Motor neuron (in vitro differentiated cells): ENCODE data around the gene BMERB1. TPM values are rescaled to one million over a fixed set of nuclear protein-coding genes. Genes with fewer than 3 reads are reported as not detected.
"Not testable (repeated sequence)": the region's sequence is repeated elsewhere in the genome, so short reads cannot be mapped to it uniquely, and the experiment has no call there.

Experiments used
- ATAC-seq, 8 experiments: fragments of 200-7000 bp; cut with Tn5 transposase; replicated peaks in 6 of 8; 2 replicates each; pipeline ENCODE4 v1.8.0; 2021; ENCODE audit warnings: mild to moderate bottlenecking in 8 of 8, moderate library complexity in 8 of 8
- H3K27ac ChIP-seq, 2 donors: fragments of 250-450 bp; sonication (Bioruptor Pico); 2 replicates each; pipeline ENCODE4 v1.9.0; 2021; ENCODE audit warnings: antibody characterized with exemption in 2 of 2, mild to moderate bottlenecking in 2 of 2, moderate library complexity in 1 of 2
- H3K4me1 ChIP-seq, 2 donors: fragments of 250-450 bp; sonication (Bioruptor Pico); replicated peaks in 1 of 2; 2 replicates each; pipeline ENCODE4 v1.6.1; 2021; ENCODE audit warnings: antibody characterized with exemption in 2 of 2, mild to moderate bottlenecking in 2 of 2, moderate library complexity in 1 of 2
- H3K4me3 ChIP-seq, 5 donors: fragments of 250-450 bp; sonication (Bioruptor Pico); 2 replicates each; pipeline ENCODE4 v1.9.0; 2021; ENCODE audit warnings: antibody characterized with exemption in 5 of 5, mild to moderate bottlenecking in 5 of 5, moderate library complexity in 4 of 5
- WGBS, 10 experiments: fragments of 450-650 bp; shearing (Covaris generic); methylation state at CpG; one replicate each; pipeline ENCODE4 v1.0.0; 2022; 5-methylcytosine and 5-hydroxymethylcytosine counted together
- in situ Hi-C, 9 experiments: fragments of 400-800 bp; cut with MboI; loops; one replicate each; pipeline ENCODE4 v1.15.0; 2021; ENCODE audit warnings: low sequenced_read_pairs in 9 of 9, low pct_unique_long_range_greater_than_20kb in 2 of 9; ENCODE audit not compliant: unreplicated experiment in 9 of 9
- total RNA-seq, 8 experiments: library from RNA; unstranded; fragments of 300-600 nt; gene quantifications; 2 replicates each; pipeline versions ENCODE4 v1.2.3 to v1.2.4, GENCODE V29; 2022

The BMERB1 gene
- total RNA-seq, 8 experiments from 2014 or later, result 11.3 to 125 (median 56.1) TPM

GRCh38 chr16:15452246-15452855 is 18.0 kb downstream of the BMERB1 start:
- ATAC-seq, result no peak

DNA sequence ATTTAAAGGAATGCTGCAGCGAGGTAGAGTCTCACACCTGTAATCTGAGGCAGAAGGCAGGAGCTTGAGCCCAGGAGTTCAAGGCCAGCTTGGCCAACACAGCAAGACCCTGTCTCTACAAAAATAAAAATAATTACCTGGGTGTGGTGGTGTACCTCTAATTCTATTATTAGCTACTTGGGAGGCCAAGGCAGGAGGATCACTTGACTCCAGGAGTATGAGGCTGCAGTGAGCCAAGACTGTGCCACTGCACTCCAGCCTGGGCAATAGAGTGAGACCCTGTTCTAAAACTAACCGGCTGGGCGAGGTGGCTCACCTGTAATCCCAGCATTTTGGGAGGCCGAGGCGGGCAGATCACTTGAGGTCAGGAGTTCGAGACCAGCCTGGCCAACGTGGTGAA is 18.9 kb downstream of the BMERB1 start:
- in situ Hi-C loops, H3K4me1 ChIP-seq, ATAC-seq, H3K27ac ChIP-seq, H3K4me3 ChIP-seq: not testable (repeated sequence)
- WGBS, 10 experiments, result 50 to 100% (median 80%) methylated on average over 1 to 5 of the region's 7 CpGs; no CpG with 5 or more reads in 5 of the 10 experiments

More at GRCh38 chr16:15452246-15452855, 18.0 kb downstream of the BMERB1 start:
- no peaks in the 10 kb centered on the region for H3K4me1 ChIP-seq
- in situ Hi-C loops, result no loop called here
- 14 to 90% (median 73%) methylated on average over 1 to 7 of the region's 8 CpGs; no CpG with 5 or more reads in 1 of the 10 experiments for WGBS, 10 experiments
- H3K27ac ChIP-seq, result no peak overlapping the region
- no peak overlapping the region for H3K4me3 ChIP-seq

GRCh38 chr16:15454933-15455332 is 20.5 kb downstream of the BMERB1 start:
- ATAC-seq, H3K27ac ChIP-seq, H3K4me3 ChIP-seq, H3K4me1 ChIP-seq, in situ Hi-C loops: not testable (repeated sequence)
- WGBS, 10 experiments, result 86 to 100% (median 96%) methylated on average over 1 to 10 of the region's 11 CpGs; no CpG with 5 or more reads in 2 of the 10 experiments

DNA sequence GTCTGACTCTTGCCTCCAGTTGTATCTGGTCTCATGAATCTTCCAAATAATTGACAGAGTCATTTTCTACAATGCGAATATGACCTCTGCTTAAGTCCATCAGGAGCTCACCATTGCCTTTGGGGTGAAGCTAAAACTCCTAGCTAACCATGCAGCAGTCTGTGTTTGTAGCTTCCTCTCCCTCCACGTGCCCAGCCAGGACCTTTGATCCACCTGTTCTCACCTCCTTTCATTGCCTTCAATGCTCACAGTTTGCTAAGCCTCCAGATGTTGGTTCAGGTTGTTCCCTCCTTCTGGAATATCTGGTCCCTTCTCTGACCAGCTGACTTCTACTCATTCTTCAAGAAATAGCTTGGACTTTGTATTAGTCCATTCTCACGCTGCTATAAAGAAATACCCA is 23.0 kb downstream of the BMERB1 start:
- in situ Hi-C loops, result no loop called here
- 67 to 100% (median 97%) methylated on average over 1 to 3 of the region's 3 CpGs; no CpG with 5 or more reads in 2 of the 10 experiments for WGBS, 10 experiments
- Histone ChIP-seq H3K4me1 (no peaks in the 10 kb centered on the region), H3K27ac (no peak overlapping the region), H3K4me3 (no peak overlapping the region)
- no peak for ATAC-seq

DNA sequence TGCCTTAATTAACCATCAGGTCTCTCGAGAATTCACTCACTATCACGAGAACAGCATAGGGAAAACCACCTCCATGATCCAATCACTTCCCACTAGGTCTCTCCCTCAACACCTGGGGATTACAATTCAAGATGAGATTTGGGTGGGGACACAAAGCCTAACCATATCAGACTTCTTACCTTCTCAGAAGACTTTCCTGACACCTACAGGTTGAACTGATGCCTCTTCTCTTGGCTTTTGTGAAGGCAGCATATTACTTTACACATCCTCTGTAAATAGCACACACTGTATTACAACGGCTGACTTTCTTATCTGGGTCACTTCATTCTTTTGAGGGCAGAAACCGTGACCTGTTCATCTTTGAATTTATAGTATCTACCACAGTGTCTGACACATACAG is 23.6 kb downstream of the BMERB1 start:
- no peaks in the 10 kb centered on the region for H3K4me1 ChIP-seq
- no peak for ATAC-seq
- WGBS, 10 experiments, result 43 to 100% (median 67%) methylated on average over 2 to 4 of the region's 4 CpGs
- no peak overlapping the region for H3K27ac ChIP-seq
- in situ Hi-C loops, result no loop called here
- no peak overlapping the region for H3K4me3 ChIP-seq

DNA sequence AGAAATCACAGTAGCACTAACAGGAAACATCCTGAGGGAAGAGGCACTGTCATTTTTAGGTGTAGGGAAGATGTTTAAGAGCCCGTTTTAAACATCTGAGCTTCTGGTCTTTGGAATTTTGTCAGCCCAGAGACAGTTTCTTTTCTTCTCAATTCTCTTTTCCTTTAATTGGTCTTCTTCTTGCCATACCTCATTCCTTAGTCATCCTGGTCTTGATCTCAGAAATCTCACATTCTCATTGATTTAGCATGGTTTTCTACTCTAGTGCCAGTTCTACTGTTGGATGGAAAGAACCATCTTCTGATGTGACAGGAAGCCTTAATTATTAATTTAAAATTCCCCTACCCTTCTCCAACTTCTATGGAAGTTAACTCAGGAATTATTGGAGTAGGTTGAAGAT is 25.4 kb downstream of the BMERB1 start:
- 20 to 100% (median 81%) methylated on average over 1 of the region's 1 CpG; no CpG with 5 or more reads in 4 of the 10 experiments for WGBS, 10 experiments
- Histone ChIP-seq H3K4me3 (no peak overlapping the region), H3K4me1 (no peaks in the 10 kb centered on the region), H3K27ac (no peak overlapping the region)
- no peak for ATAC-seq
- in situ Hi-C loops, result no loop called here

- no peaks in the 10 kb centered on the region for H3K4me1 ChIP-seq
- ATAC-seq, result no peak
- 60 to 100% (median 70%) methylated on average over 1 to 3 of the region's 3 CpGs; no CpG with 5 or more reads in 6 of the 10 experiments for WGBS, 10 experiments
- in situ Hi-C loops, result no loop called here
- no peak overlapping the region for H3K27ac ChIP-seq
- no peak overlapping the region for H3K4me3 ChIP-seq
These were observed 26.2 kb downstream of the BMERB1 start for GRCh38 chr16:15460601-15461000.

- Histone ChIP-seq H3K4me1 (no peaks in the 10 kb centered on the region), H3K27ac (no peak overlapping the region), H3K4me3 (no peak overlapping the region)
- ATAC-seq, result no peak
- 60 to 100% (median 92%) methylated on average over 1 to 6 of the region's 6 CpGs; no CpG with 5 or more reads in 1 of the 10 experiments for WGBS, 10 experiments
- in situ Hi-C loops, result no loop called here
These were observed 27.0 kb downstream of the BMERB1 start for GRCh38 chr16:15461376-15461775.

- WGBS, 10 experiments, result 14 to 100% (median 79%) methylated on average over 1 to 4 of the region's 4 CpGs; no CpG with 5 or more reads in 2 of the 10 experiments
- no peaks in the 10 kb centered on the region for H3K4me1 ChIP-seq
- ATAC-seq, result peak in 1 of 8 experiments; percentile 37
- no peak overlapping the region for H3K27ac ChIP-seq
- in situ Hi-C loops, result no loop called here
- no peak overlapping the region for H3K4me3 ChIP-seq
These were observed 30.2 kb downstream of the BMERB1 start for GRCh38 chr16:15464401-15465186.

- H3K27ac ChIP-seq, result no peak overlapping the region
- in situ Hi-C loops, result no loop called here
- no peaks in the 10 kb centered on the region for H3K4me1 ChIP-seq
- peak in 3 of 8 experiments; percentile 40 to 61 (median 46) for ATAC-seq
- H3K4me3 ChIP-seq, result no peak overlapping the region
- 80 to 100% (median 89%) methylated on average over 1 to 2 of the region's 2 CpGs for WGBS, 10 experiments
These were observed 31.7 kb downstream of the BMERB1 start for GRCh38 chr16:15466131-15466530.

DNA sequence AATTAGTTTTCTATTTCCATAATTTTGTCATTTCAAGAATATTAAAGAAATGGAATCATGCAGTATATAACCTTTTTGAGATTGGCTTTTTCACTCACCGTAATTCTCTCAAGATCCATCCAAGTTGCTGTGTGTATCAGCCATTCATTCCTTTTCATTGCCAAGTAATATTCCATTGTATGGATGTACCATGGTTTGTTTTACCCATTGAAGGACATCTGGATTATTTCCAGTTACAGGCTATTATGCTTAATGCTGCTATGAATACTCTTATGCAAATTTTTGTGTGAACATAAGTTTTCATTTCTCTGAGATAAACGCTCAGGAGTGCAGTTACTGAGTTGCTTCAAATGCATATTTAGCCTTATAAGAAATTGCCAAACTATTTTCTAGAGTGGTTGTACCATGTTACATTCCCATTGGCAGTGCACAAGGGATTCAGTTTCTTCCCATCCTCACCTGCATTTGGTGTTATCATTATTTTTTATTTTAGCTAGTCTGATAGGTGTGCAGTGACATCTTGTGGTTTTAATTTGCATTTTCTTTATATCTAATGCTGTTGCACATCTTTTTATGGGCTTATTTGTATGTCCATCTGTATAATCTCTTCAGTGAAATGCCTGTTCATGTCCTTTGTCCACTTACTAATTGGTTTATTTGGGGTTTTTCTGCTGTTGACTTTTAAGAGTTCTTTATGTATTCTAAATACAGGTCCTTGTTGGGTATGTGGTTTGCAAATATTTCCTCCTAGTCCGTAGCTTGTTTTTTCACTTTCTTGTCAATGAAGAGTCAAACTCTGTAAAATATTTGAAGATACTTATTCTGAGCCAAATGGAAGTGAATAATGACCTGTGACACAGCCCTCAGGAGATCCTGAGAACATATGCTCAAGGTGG is 32.7 kb downstream of the BMERB1 start:
- 20 to 100% (median 67%) methylated on average over 2 to 3 of the region's 3 CpGs for WGBS, 10 experiments
- in situ Hi-C loops, result no loop called here

GRCh38 chr16:15476971-15477370 is 42.6 kb downstream of the BMERB1 start:
- H3K4me1 ChIP-seq, H3K4me3 ChIP-seq, in situ Hi-C loops, ATAC-seq, H3K27ac ChIP-seq: not testable (repeated sequence)
- WGBS, 10 experiments, result 18 to 100% (median 90%) methylated on average over 1 to 4 of the region's 4 CpGs; no CpG with 5 or more reads in 3 of the 10 experiments

More for the DNA sequence above, 32.7 kb downstream of the BMERB1 start:
- H3K4me1 ChIP-seq, result no peaks in the 10 kb centered on the region
- H3K4me3 ChIP-seq, result no peak overlapping the region
- no peak overlapping the region for H3K27ac ChIP-seq
- no peak for ATAC-seq

- WGBS, 10 experiments, result 37 to 100% (median 86%) methylated on average over 1 to 2 of the region's 2 CpGs; no CpG with 5 or more reads in 3 of the 10 experiments
- H3K4me1 ChIP-seq, result no peaks in the 10 kb centered on the region
- no peak overlapping the region for H3K4me3 ChIP-seq
- in situ Hi-C loops, result no loop called here
- no peak for ATAC-seq
- H3K27ac ChIP-seq, result no peak overlapping the region
These were observed 43.4 kb downstream of the BMERB1 start for GRCh38 chr16:15477802-15478201.
